ENCODE measurements around the gene ANKRD6. TPM values are rescaled to one million over a fixed set of nuclear protein-coding genes. Genes with fewer than 3 reads are reported as not detected.
"Not testable (repeated sequence)": the region's sequence is repeated elsewhere in the genome, so short reads cannot be mapped to it uniquely, and the experiment has no call there.

Gene ANKRD6
- total RNA-seq, 1 donor from 2014 or later = 9.9 TPM

DNA sequence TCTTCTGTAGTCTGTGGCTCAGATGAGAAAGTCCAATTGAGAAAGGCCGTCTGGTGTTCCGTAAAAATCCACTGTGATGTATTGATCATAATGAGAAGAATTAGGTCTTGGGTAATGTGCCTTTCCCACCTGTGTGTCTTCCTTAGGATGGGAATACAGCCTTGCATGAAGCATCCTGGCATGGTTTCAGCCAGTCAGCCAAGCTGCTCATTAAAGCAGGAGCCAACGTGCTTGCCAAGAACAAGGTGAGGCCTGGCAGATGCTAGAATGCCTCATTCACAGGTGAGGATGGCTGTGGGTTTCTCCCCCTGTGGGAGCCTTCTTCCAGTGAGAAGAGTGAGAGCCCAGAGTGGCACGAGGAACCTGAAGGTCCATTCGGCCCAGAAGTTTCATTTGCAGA lies 172.9 kb downstream of the ANKRD6 start:
- ATAC-seq = no peak

DNA sequence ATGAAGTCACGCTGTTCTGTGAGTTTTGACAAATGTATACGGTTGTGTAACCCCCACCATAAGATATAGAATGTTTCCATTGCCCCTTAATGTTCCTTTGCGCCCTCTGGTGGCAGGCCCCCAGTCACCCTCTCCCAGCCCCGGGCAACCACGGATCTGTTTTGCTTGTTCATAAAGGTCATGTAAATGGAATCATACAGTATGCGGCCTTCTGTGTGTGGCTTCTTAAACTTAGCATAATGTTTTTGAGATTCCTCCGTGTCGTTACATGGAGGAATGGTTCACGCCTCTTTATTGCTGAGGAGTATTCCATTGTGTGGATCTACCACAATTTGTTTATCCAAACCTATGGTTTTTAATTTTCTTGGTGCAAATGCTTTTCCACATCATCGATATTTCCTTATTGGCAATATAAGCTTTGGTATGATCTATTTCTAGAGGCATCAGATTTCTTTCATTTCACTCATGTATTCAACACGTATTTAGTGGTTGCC lies 177.2 kb downstream of the ANKRD6 start:
- peak; percentile 66 for ATAC-seq

DNA sequence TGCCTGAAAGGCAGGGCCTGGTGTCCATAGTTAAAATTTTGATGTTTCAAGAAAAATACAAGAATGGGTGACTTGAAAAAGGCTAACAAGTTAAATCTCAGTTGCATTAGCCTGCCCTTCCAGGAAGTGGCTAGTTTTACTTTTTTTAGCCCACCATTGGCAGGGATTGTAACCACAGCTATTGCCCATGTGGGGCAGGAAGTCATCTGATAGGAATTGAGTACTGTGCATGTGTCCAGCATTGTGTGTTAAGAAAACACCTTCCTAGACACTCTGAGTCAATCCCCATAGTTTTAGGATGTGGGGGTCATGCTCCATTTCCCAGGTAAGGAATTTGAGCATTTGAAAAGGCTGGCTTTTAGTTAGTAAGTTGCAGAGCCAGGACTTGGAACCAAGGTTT lies 178.7 kb downstream of the ANKRD6 start:
- ATAC-seq = no peak

DNA sequence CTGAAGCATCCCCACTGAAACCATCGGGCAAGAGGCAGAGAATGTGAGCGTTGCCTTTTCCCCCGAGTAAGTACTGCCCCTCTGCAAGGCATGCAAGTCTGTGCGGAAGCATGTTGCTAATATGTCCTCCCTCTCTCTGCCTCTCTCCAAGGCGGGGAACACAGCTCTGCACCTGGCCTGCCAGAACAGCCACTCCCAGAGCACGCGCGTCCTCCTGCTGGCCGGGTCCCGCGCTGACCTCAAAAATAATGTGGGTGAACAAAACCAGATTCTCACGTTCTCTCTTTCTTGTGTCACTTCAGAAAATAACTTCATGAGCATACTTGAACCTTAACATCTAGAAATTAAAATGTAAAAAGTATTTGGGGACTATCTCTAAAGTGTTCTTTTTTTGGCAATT lies 179.2 kb downstream of the ANKRD6 start:
- no peak for ATAC-seq

DNA sequence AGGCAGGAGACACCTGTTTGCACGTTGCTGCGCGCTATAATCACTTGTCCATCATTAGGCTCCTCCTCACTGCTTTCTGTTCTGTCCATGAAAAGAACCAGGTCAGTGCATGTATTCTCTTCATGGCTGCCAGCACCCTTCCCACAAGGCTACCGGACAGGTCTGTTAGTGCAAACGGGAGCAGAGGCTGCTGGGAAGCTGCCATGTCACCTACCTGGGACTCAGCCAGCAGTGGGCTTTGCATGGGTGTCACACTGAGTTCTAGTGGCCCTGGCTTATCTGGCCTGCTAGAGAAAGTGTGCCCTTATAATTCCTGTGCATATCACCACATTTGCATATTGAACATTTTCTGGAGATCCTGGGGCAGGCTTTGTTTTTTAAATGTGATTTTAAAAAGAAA lies 180.8 kb downstream of the ANKRD6 start:
- no peak for ATAC-seq

DNA sequence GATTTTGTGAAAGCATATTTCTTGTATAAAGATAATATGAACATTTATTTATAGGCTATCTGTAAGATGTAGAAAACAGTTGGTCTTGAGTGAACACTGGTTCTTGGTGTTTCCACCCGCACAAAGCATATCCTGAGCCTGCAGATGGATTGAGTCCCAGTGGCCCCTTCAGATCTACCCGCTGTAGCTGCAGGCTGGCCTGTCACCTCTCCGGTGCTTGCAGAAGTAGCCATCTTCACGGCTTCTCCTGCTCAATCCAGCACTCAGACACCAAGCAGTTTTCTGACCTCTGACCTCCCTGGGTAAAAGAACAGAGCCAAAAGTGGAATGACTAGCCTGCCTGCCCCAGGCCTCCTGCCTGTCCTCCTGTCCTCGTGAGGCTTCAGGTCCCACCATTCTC lies 182.9 kb downstream of the ANKRD6 start:
- ATAC-seq = no peak

DNA sequence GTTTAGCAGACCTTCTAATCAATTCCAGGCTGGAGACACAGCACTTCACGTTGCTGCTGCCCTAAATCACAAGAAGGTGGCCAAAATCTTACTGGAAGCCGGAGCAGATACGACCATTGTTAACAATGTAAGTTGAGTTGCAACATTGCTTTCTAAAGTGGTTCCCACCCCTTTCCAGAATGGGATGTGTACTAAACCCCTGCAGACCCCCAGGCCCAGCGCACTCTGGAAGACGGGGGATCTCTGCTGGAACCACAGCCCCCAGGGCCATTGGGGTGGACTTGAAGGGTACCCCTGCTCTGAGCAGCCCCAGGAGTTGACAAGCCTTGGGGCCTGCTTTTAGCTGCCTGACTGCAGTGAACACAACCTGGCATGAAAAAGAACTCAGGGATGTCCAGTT lies 183.6 kb downstream of the ANKRD6 start:
- no peak for ATAC-seq

DNA sequence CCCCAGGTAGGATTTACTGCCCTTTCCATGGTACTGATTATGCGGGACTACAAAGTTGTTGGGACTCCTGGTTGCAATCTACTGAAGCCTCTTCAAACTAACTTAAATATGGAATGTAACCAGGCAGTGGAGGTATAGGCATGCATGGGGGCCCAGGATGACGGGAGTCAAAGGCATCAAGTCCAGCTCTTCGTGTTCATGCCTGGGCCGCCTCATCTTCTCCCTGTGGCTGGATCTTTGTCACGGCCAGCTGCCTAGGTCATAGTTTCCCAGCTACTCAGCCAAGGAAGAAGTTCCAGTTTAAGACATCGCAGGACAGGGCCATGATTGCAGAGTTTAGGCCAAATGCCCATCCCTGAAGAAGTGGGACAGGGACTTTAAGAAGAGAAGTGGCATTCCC lies 185.1 kb downstream of the ANKRD6 start:
- ATAC-seq = no peak

DNA sequence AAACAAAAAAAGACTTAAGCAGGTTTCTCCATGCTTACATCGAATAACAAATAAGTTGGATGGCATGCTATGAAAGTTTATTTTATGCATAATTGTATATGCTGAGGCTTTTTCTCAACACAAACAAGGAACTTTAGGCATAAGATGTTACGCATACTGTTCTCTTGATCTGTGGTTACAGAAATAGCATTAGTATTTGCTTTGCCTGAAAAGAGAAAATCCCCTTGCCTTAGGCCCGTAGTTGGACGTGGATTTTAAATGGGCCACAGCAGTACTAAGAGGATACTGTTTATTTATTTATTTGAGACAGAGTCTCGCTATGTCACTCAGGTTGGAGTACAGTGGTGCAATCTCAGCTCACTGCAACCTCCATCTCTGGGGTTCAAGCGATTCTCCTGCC lies 186.6 kb downstream of the ANKRD6 start:
- ATAC-seq = no peak

DNA sequence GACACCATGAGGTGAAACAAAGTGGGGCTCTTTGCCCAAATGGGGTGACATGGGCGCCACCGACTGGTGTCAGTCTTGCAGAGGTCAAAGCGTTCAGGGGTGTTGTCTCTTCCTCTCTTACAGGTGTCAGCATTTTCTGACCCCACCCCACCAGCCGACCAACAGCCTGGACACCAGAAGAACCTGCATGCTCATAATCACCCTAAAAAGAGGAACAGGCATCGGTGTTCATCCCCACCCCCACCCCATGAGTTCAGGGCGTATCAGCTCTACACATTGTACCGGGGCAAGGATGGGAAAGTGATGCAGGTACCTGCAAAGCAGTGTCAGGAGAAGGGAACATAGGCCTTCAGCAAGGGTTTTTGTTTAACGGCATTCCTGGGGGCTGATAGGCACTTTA lies 190.8 kb downstream of the ANKRD6 start:
- no peak for ATAC-seq

DNA sequence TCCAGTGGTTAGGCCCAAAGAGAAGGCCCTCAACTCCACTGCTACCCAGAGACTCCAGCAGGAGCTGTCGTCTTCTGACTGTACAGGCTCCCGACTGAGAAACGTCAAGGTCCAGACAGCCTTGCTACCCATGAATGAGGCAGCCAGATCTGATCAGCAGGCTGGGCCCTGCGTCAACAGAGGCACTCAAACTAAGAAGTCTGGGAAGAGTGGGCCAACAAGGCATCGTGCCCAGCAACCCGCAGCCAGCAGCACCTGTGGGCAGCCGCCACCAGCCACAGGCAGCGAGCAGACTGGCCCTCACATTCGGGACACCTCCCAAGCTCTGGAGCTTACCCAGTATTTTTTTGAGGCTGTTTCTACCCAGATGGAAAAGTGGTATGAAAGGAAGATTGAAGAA lies 197.5 kb downstream of the ANKRD6 start:
- no peak for ATAC-seq

DNA sequence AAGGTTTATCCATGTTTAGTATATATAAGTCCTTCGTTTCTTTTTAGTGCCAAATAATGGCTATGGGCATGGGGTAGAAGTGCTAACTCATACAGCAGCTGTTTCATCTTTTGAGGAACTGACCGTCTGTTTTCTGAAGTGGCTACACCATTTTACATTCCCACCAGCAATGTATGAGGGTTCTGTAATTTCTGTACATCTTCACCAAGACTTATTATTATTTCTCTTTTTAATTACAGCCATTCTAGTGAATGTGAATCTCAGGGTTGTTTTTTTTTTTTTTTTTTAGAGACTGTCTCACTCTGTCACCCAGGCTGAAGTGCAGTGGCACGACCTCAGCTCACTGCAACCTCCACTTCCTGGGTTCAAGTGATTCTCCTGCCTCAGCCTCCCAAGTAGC lies 203.5 kb downstream of the ANKRD6 start:
- not testable (repeated sequence) for ATAC-seq

DNA sequence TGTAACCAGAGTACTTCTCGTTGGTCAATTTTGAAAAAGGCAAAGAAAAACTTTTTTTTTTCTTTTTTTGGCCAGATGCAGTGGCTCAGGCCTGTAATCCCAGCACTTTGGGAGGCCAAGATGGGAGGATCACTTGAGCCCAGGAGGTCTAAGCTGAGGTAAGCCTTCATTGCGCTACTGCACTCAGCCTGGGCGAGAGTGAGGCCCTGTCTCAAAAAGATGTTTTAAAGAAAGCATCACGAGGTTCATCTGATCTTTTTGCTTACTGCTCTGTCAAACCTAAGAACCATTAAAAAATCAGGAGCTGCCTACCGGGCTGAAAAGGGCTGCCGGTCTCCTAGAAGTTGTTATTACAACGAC lies 205.0 kb downstream of the ANKRD6 start:
- ATAC-seq = no peak

DNA sequence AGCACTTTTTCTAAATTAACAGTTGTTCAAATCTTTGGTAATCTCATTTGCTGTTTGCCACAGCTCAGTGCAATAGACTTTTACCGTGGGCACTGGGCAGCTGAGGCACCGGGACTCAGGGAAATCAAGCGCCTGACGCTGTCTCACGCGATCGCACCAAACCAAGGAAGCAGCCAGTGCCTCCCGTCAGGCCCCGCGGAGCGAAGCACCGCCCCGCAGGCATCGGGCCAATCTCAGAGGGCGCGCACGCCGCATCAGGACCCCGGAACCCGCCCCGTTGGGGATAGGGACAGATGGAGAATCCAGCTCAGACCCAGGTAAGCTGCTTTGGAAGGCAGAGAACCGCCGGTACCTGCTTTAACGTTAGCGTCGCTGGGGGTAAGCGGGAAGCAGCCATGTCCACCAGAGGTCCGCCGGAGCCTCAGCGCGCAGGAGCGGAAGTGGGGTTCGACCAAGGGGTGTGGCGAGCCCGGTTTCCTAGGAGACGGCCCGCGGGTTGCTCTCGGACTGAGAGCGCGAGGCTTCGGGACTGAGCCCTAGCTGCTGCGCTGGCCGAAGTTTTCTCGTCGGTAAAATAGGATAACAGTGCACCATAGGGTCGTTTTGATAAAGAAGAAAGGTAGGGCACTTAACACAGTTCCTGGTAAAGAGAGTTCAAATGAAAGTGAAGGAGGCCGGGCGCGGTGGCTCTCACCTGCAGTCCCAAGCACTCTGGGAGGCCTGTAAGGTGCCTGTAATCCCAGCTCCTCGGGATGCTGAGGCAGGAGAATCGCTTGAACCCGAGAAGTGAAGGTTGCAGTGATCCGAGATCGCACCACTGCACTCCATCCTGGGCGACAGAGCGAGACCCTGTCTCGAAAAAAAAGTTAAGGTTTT lies 205.6 kb downstream of the ANKRD6 start, which contains the start of gene LYRM2:
Gene LYRM2, minus strand, starts transcription at position 428 of the 876 bp plus-strand sequence. Its CDS starts 31 bp downstream, at position 397.
- ATAC-seq = peak; percentile 99

DNA sequence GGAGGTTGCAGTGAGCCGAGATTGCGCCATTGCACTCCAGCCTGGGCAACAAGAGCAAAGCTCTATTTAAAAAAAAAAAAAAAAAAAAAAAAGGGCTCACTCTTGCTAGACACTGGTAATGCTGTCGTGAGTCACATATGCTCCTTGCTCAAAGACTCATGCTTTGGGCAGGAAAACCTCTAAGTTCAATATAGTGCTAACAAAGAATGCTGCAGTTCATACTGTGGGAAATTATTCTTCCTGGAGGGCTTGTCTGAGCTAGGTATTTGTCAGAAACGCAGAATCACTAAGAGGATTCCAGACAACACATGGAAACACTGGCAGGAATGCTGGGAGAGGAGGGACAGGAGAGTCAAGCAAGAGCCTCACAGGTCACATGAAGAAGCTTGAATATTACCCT lies 207.9 kb downstream of the ANKRD6 start:
- ATAC-seq = no peak

DNA sequence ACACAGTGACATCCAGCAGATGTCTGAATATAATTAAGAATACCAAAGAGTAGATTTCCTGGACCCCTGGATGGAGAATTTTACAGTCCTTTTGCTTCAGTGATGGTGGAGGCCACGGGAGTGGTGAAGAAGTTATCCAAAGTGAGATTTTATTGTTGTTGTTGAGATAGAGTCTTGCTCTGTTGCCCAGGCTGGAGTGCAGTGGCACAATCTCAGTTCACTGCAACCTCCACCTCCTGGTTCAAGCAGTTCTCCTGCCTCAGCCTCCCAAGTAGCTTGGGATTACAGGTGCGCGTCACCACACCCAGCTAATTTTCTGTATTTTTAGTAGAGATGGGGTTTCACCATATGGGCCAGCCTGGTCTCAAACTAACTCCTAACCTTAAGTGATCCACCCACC lies 208.6 kb downstream of the ANKRD6 start:
- ATAC-seq = not testable (repeated sequence)

DNA sequence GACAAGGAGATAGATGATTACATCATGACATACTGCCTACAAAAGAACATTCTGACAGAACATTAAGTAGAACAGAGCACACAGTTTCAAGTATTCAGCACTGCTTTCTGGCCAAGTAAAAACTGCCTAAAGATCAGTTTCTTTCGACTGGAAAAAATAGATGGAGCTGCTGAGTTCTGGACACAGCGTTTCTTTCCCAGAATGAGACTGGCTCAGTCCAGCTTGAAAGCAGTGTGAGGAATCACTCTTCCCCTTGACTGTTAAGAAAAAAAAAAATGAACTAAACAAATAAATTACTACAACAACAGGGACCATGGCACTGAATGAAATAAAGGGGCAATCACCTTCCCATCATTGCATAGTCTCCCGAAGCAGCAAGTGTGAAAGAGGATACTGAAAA lies 210.0 kb downstream of the ANKRD6 start:
- ATAC-seq = no peak

DNA sequence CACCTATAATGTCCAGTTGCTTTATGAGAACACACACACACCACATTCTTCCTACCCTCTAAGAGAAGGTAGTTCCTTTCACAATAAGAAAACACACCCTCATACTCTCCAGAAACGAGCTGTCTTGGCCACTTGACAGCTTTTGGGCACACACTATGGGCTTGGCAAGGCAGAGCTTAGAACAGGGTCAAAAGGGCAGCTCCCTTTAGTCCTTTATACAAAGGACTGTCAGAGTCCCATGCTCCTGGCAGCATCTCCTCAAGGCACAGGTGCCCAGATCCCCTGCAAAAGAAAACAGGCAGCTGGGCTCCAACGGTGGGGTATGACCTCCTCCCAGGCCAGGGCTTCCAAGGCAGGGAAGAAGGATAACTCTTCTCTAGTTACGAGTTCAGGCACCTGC lies 210.5 kb downstream of the ANKRD6 start:
- ATAC-seq = no peak

DNA sequence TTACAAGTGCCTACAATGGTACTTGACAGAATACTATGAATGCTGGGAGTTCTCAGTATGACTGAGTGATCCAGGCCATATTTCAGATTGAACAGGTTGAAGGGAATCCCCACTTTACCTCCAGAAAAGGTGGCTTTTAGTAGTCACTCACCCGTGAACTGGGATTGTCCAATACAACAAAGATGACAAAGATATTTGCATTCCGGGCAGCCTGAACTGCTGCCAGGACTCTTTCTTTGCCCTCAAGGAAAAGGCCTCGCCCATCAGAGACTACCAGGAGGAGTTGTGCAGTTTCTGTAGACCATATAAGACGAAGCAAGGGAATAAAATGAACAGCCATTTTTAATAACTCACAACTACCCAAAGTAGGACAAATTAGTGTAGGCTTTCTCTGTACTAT lies 211.9 kb downstream of the ANKRD6 start:
- peak; percentile 58 for ATAC-seq

DNA sequence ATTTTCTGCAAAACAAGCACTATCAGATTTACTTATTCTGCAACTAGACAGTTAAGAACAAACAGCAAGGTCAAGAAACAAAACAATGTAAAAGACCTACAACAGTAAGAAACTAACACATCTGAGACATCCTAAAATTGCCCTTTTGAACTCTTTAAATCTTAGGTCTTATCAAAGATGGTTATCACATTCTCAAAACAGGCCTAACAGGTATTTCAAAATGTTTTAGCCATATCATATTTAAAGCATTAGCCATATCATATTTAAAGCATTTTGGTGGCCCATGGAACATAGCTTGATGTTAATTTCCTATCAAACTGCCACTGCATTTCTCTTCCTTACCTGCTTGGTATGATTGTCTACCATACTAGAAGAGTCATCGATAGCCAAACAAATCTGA lies 216.7 kb downstream of the ANKRD6 start:
- no peak for ATAC-seq

DNA sequence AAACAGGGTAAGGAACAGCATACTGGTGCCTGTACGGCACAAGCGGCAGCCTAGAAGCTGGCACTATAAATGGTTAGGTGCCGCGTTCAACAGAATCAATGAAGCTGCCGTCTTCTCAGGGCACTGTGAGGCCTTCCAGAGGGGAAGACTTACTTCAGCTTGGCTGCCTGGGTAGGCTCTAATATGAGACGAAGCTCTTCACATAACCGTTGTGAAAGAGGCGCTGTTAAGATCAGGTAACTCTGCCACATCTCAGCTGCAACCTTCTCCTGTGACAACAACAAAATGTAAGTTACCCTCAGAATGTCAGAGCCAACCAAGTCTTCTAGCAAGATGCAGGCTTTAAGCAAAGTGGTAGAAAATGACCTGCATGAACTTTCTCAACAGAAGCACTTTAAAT lies 217.6 kb downstream of the ANKRD6 start:
- no peak for ATAC-seq

DNA sequence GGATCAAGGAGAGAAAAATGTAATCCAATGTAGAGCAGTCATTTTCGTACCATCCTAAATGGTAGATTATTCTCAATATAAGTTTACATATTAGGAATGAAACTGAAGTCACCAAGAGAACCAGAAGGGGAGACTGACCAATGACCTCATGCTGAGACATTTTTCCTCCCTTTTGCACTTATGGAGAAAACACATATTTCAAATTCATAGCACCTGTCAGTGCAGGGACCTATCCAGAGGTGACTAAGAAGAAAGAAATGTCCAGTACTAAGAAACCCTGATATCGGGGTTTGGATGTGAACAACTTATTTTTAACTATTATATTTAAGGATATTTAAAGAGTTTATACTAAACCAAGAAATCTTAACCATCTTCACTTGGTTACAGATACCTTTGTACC lies 222.2 kb downstream of the ANKRD6 start:
- no peak for ATAC-seq

DNA sequence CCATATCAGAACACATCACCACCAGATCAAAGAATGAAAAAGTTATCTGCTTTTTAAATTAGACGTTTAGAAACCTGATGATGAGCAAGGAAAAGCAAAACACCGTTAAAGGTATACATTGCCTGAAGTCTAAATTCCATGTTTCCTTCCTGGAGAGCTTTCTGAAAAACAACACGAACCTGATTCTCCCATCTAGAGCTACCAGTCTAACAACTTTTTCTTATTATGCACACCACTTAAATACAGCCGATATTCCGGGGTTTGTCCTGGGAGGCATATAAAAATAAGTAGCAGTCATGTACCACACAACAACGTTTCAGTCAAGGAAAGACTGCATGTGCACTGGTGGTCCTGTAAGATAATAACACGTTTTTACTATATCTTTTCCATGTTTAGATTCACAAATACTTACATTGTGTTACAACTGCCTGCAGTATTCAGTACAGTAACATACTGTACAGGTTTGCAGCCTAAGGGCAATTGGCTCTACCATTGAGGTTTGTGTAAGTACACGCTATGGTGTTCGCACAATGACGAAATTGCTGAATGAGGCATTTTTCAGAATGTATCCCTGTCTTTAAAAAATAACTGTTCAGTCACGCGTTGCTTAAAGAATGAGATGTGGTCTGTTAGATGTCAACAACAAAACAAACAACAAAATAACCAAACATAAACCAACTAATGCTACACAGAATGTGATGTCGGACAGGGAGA lies 224.7 kb downstream of the ANKRD6 start:
- peak; percentile 78 for ATAC-seq

DNA sequence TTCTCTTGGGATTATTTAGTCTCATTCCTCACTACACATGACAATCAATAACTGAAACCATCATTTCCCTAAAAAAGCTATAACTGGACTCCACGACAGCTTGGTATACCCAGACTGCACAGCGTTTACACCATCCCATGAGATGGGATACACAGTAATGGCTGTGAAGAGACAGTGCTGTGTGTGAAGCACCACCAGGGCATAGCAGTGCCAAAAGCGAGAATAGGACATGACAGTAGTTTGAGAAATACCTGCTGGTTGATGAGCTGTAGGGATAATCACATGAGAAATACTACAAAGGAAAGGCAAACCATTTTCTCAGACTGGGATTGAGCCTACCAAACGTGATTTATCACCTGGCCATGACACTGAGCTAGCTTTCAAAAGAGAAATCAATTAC lies 228.0 kb downstream of the ANKRD6 start:
- ATAC-seq = no peak
